Gastroesophageal sphincter (tissue), 4 donors: ENCODE results near the gene SMIM14. TPM values are rescaled to one million over a fixed set of nuclear protein-coding genes. Genes with fewer than 3 reads are reported as not detected.

Experiments used
- ATAC-seq: fragments of 150-250 bp; one replicate; pipeline ENCODE4 v1.9.1; 2016; ENCODE audit warnings: mild to moderate bottlenecking, moderate library complexity
- H3K27ac ChIP-seq, 4 donors: fragments of 200-600 bp; sonication (generic) in 3 of 4; 1 replicate in 3 of 4; 2 replicates in 1 of 4; pipeline ENCODE4 v1.5.1; 2016 to 2019
- H3K27me3 ChIP-seq: fragments of 200-600 bp; sonication (generic); one replicate; pipeline ENCODE4 v1.5.1; 2019
- H3K36me3 ChIP-seq, 2 donors: fragments of 200-600 bp; sonication (generic); one replicate each; pipeline ENCODE4 v1.5.1; 2019; ENCODE audit warnings: control low read depth in 1 of 2
- H3K4me1 ChIP-seq, 3 donors: fragments of 200-600 bp; sonication (generic); 1 replicate in 2 of 3; 2 replicates in 1 of 3; pipeline ENCODE4 v1.5.1; 2016 to 2019; ENCODE audit warnings: control low read depth in 2 of 3
- H3K4me3 ChIP-seq, 2 donors: fragments of 200-600 bp; sonication (generic); one replicate each; pipeline ENCODE4 v1.5.1; 2019; ENCODE audit warnings: mild to moderate bottlenecking in 1 of 2, moderate library complexity in 1 of 2
- H3K9me3 ChIP-seq, 3 donors: fragments of 200-600 bp; sonication (generic); one replicate each; pipeline ENCODE4 v1.5.1; 2017 to 2019; ENCODE audit warnings: control low read depth in 2 of 3
- EP300 ChIP-seq: sonication (generic); formaldehyde crosslinking; IDR thresholded peaks from one replicate; pipeline ENCODE4 v1.6.1; 2017; ENCODE audit warnings: antibody characterized with exemption, mild to moderate bottlenecking
- POLR2A ChIP-seq, 2 donors: fragments of 450-650 bp; IDR thresholded peaks; one replicate each; pipeline ENCODE4 v1.6.1; 2017; ENCODE audit warnings: antibody characterized with exemption in 2 of 2, mild to moderate bottlenecking in 2 of 2, moderate library complexity in 1 of 2
- POLR2AphosphoS5 ChIP-seq: sonication (generic); formaldehyde crosslinking; IDR thresholded peaks from one replicate; pipeline ENCODE4 v1.6.1; 2017; ENCODE audit warnings: antibody characterized with exemption
- WGBS, 2 donors: methylation state at CpG; one replicate each; pipeline ENCODE4 v1.1.5; 2018; ENCODE audit warnings: low coverage in 1 of 2; 5-methylcytosine and 5-hydroxymethylcytosine counted together
- small RNA-seq, 4 donors: library from RNA; depleted of rRNA; stranded (forward); fragments of <200 nt; gene quantifications; one replicate each; pipeline ENCODE3, GENCODE V24; 2016
- total RNA-seq, 4 donors: library from RNA; depleted of rRNA; stranded (reverse); fragments of >200 nt; gene quantifications; one replicate each; pipeline ENCODE4 v1.1.0, GENCODE V29; 2016
- TF ChIP-seq, protein P1 (sequence below), 4 experiments: fragments of 200-600 bp in 2 of 4; fragments of 450-650 bp in 2 of 4; sonication (generic) in 1 of 4; IDR thresholded peaks; one replicate each; pipeline ENCODE4 v1.5.1; 2017 to 2019; ENCODE audit warnings: antibody characterized with exemption in 4 of 4, mild to moderate bottlenecking in 2 of 4, moderate library complexity in 2 of 4

The SMIM14 gene
- total RNA-seq, 4 donors from 2014 or later: 32.9 to 70.4 (median 41.3) TPM

DNA sequence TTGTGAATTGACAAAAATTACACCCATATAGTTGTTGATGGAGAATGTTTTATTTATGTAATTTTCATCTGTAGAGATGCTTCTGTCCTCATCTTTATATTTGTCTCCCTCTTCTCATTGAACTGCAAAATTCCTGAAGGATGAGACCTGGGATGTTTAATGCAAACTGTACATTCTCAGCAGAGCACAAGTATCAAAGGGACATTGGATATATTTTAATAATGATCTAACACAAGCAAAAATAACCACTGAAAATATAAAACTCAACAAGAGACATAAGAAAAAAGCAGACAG, 140.0 kb downstream of the SMIM14 start:
- no peaks in the 10 kb centered on the region for H3K27me3 ChIP-seq
- peaks cover 0 to 9% (median 0%) of the 10 kb centered on the region in 3 donors for H3K4me1 ChIP-seq
- peaks cover 0 to 59% of the 10 kb centered on the region in 2 donors for H3K36me3 ChIP-seq
- no peak overlapping the region for H3K27ac ChIP-seq
- no peak for ATAC-seq
- no peak for TF ChIP-seq POLR2A (IDR thresholded peaks at IDR 0.05)
- TF ChIP-seq, protein P1, sequence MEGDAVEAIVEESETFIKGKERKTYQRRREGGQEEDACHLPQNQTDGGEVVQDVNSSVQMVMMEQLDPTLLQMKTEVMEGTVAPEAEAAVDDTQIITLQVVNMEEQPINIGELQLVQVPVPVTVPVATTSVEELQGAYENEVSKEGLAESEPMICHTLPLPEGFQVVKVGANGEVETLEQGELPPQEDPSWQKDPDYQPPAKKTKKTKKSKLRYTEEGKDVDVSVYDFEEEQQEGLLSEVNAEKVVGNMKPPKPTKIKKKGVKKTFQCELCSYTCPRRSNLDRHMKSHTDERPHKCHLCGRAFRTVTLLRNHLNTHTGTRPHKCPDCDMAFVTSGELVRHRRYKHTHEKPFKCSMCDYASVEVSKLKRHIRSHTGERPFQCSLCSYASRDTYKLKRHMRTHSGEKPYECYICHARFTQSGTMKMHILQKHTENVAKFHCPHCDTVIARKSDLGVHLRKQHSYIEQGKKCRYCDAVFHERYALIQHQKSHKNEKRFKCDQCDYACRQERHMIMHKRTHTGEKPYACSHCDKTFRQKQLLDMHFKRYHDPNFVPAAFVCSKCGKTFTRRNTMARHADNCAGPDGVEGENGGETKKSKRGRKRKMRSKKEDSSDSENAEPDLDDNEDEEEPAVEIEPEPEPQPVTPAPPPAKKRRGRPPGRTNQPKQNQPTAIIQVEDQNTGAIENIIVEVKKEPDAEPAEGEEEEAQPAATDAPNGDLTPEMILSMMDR (IDR thresholded peaks at IDR 0.05): no peak
- TF ChIP-seq EP300: no peak
- no peak for TF ChIP-seq POLR2AphosphoS5
- no peaks in the 10 kb centered on the region for H3K9me3 ChIP-seq
- H3K4me3 ChIP-seq: no peak overlapping the region

DNA sequence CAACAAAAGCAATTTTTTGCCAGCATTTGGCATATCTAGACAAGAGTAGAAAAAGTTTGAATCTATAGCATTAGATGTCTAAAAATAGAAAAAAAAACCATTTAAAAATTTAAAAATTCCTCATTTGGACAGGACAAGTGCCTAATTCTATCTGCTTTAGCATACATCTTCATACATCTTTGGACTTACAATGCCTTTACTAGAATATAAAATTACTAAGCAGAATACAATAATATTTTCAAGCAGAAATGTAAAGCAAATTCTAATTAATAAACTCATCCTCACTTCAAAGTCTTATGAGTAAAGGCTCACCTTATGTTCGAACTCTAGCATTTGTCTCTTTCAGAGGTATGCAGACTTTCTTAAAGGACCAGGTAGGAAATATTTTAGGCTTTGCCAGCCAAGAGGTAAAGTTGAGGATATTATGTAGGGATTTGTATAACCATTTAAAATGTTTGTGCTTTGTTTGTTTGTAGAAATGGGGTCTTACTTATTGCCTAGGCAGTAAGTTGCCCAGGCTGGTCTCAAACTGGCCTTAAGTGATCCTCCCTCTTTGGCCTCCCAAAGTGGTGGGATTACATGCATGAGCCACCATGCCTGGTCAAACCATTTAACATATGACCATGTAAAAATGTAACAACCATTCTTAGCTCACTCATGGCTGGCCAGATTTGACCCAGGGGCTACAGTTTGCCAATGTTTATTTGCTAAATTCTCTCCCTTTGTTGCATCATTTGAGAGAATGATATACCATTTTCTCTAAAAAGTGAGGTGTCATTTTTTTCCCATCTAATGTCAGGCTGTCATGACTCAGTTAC, 140.5 kb downstream of the SMIM14 start:
- H3K9me3 ChIP-seq: no peaks in the 10 kb centered on the region
- TF ChIP-seq, protein P1 (IDR thresholded peaks at IDR 0.05): no peak
- TF ChIP-seq POLR2AphosphoS5 (no peak), POLR2A (IDR thresholded peaks at IDR 0.05) (no peak), EP300 (no peak)
- 75 to 89% methylated on average over 1 of the region's 1 CpG for WGBS, 2 donors
- no peak overlapping the region for H3K27ac ChIP-seq
- H3K4me3 ChIP-seq: no peak overlapping the region
- H3K27me3 ChIP-seq: no peaks in the 10 kb centered on the region
- peaks cover 0 to 53% of the 10 kb centered on the region in 2 donors for H3K36me3 ChIP-seq
- no peak for ATAC-seq
- H3K4me1 ChIP-seq: peaks cover 0 to 9% (median 0%) of the 10 kb centered on the region in 3 donors

Small RNAs within 50 kb of the gene (small RNA-seq; reads per million reads assigned to genes)
- 0 reads per million in 4 donors for gene RNU7-11P

Other genes with a start within 250 kb of the SMIM14 start
- gene KLB, start 231.9 kb downstream of the SMIM14 start, total RNA-seq: under 1 TPM in 2 of 4 donors, not detected in 2; 0.05 to 0.13 TPM
- gene RPL9, start 179.9 kb downstream of the SMIM14 start, total RNA-seq: 1,000 to 10,000 TPM; 1,742 to 7,890 (median 5,202) TPM
- gene LIAS, start 179.8 kb downstream of the SMIM14 start, total RNA-seq: 10 to 100 TPM in 2 of 4 donors, 1 to 10 TPM in 2; 7.8 to 16.8 (median 9.9) TPM
- gene UGDH, start 111.4 kb downstream of the SMIM14 start, total RNA-seq: 100 to 1,000 TPM in 1 of 4 donors, 10 to 100 TPM in 3; 31.1 to 151 (median 90.0) TPM
- 10 to 100 TPM; 30.5 to 49.2 (median 33.9) TPM for gene UBE2K, start 59.3 kb upstream of the SMIM14 start, total RNA-seq